Fibroblast of skin of scalp (primary cell): Measurements from ENCODE around the gene SYPL1.

Source experiments
- DNase-seq: peaks from one replicate; pipeline ENCODE4 v3.0.0-alpha.2; 2013

SYPL1 gene

GRCh38 chr7:106049139-106049752 lies 62.9 kb downstream of the SYPL1 start:
- no peak for DNase-seq

- no peak for DNase-seq
Observed at GRCh38 chr7:106048706-106049020, 63.4 kb downstream of the SYPL1 start.

- DNase-seq = no peak
Observed at GRCh38 chr7:106047818-106048705, 64.0 kb downstream of the SYPL1 start.

- DNase-seq = no peak
Observed at GRCh38 chr7:106047184-106047583, 64.9 kb downstream of the SYPL1 start.

- peak; percentile 59 for DNase-seq
Observed at GRCh38 chr7:106045586-106045985, 66.5 kb downstream of the SYPL1 start.

- DNase-seq = no peak
Observed at GRCh38 chr7:106045139-106045538, 67.0 kb downstream of the SYPL1 start.

- no peak for DNase-seq
Observed at GRCh38 chr7:106042196-106042611, 69.9 kb downstream of the SYPL1 start.

- DNase-seq = no peak
Observed at GRCh38 chr7:106041140-106041717, 70.9 kb downstream of the SYPL1 start.
